Ureter (tissue), 1 donor: ENCODE measurements around the gene GJB4. TPM values are rescaled to one million over a fixed set of nuclear protein-coding genes. Genes with fewer than 3 reads are reported as not detected.
A peak's percentile ranks its signal among the peaks of the same experiment; 100 is the strongest.
"Not testable (repeated sequence)": the region's sequence is repeated elsewhere in the genome, so short reads cannot be mapped to it uniquely, and the experiment has no call there.

Experiments used
- DNase-seq: peaks from one replicate; pipeline ENCODE4 v3.0.0-alpha.2; 2020; ENCODE audit warnings: low spot score
- total RNA-seq: library from RNA; stranded (reverse); gene quantifications from one replicate; pipeline ENCODE4 v1.2.4, GENCODE V29; 2023
- donor health status: DM: yes; HTN: yes; CAD: no.

GJB4 gene
- 3.8 TPM for total RNA-seq

GRCh38 chr1:34759503-34760357, at the start of gene GJB4:
GJB4 (plus strand) TSS chr1:34759740; CDS start chr1:34761255, 1,515 bp downstream.
- peak; percentile 76 for DNase-seq

- no peak for DNase-seq
Observed at GRCh38 chr1:34710812-34711211, 48.7 kb upstream of the GJB4 start.

GRCh38 chr1:34711485-34711884, 48.1 kb upstream of the GJB4 start:
- DNase-seq: no peak

- no peak for DNase-seq
Observed at GRCh38 chr1:34712007-34712688, 47.4 kb upstream of the GJB4 start.

GRCh38 chr1:34713443-34713842, 46.1 kb upstream of the GJB4 start:
- no peak for DNase-seq

- DNase-seq: no peak
Observed at GRCh38 chr1:34714386-34714785, 45.2 kb upstream of the GJB4 start.

- no peak for DNase-seq
Observed at GRCh38 chr1:34715139-34715538, 44.4 kb upstream of the GJB4 start.

GRCh38 chr1:34721241-34721640, 38.3 kb upstream of the GJB4 start:
- DNase-seq: no peak

GRCh38 chr1:34721646-34722355, 37.7 kb upstream of the GJB4 start:
- DNase-seq: no peak

- no peak for DNase-seq
Observed at GRCh38 chr1:34726861-34727260, 32.7 kb upstream of the GJB4 start.

GRCh38 chr1:34730485-34730884, 29.1 kb upstream of the GJB4 start:
- no peak for DNase-seq

- not testable (repeated sequence) for DNase-seq
Observed at GRCh38 chr1:34732831-34733230, 26.7 kb upstream of the GJB4 start.

- DNase-seq: no peak
Observed at GRCh38 chr1:34736692-34737091, 22.8 kb upstream of the GJB4 start.

GRCh38 chr1:34737236-34737635, 22.3 kb upstream of the GJB4 start:
- not testable (repeated sequence) for DNase-seq

- no peak for DNase-seq
Observed at GRCh38 chr1:34739613-34740012, 19.9 kb upstream of the GJB4 start.

- no peak for DNase-seq
Observed at GRCh38 chr1:34740161-34740868, 19.2 kb upstream of the GJB4 start.

- peak; percentile 71 for DNase-seq
Observed at GRCh38 chr1:34742667-34743270, 16.8 kb upstream of the GJB4 start.

GRCh38 chr1:34743775-34744174, 15.8 kb upstream of the GJB4 start:
- no peak for DNase-seq

GRCh38 chr1:34744851-34745250, 14.7 kb upstream of the GJB4 start:
- no peak for DNase-seq

GRCh38 chr1:34745666-34746065, 13.9 kb upstream of the GJB4 start:
- no peak for DNase-seq

- DNase-seq: no peak
Observed at GRCh38 chr1:34746101-34746500, 13.4 kb upstream of the GJB4 start.
